ENCODE measurements around the gene FYTTD1. TPM values are rescaled to one million over a fixed set of nuclear protein-coding genes. Genes with fewer than 3 reads are reported as not detected.

FYTTD1 gene
- total RNA-seq, 4 donors from 2014 or later, result 57.7 to 111 (median 85.6) TPM

DNA sequence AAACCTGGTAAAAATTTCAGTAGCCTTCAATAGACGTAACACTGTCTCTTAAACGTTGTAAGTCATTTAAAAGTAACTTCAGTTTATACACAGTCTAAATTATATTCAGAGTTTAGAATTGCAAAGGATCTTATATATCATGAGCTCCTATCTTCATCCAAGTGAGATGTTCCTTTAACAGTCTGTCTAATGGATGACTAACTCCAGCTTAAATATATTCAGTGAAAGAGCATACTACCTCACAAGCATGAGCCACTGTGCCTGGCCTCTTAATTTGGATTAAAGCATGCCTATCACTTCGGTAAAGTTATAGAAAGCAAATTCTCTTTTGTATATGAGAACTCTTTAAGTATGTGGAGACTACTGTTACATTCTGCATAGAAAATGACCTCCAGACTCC lies 7.0 kb downstream of the FYTTD1 start:
- TF ChIP-seq POLR2AphosphoS5 (IDR thresholded peaks at IDR 0.05) (no peak), EP300 (IDR thresholded peaks at IDR 0.05) (no peak), POLR2A (IDR thresholded peaks at IDR 0.05; ENCODE audit: low read depth) (no peak)
- TF ChIP-seq, protein P1, sequence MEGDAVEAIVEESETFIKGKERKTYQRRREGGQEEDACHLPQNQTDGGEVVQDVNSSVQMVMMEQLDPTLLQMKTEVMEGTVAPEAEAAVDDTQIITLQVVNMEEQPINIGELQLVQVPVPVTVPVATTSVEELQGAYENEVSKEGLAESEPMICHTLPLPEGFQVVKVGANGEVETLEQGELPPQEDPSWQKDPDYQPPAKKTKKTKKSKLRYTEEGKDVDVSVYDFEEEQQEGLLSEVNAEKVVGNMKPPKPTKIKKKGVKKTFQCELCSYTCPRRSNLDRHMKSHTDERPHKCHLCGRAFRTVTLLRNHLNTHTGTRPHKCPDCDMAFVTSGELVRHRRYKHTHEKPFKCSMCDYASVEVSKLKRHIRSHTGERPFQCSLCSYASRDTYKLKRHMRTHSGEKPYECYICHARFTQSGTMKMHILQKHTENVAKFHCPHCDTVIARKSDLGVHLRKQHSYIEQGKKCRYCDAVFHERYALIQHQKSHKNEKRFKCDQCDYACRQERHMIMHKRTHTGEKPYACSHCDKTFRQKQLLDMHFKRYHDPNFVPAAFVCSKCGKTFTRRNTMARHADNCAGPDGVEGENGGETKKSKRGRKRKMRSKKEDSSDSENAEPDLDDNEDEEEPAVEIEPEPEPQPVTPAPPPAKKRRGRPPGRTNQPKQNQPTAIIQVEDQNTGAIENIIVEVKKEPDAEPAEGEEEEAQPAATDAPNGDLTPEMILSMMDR (IDR thresholded peaks at IDR 0.05), result no peak
- Histone ChIP-seq H3K27ac (replicated peaks in 1 of 4) (no peak overlapping the region), H3K4me3 (no peak overlapping the region), H3K9me3 (no peaks in the 10 kb centered on the region), H3K36me3 (peaks cover 0 to 30% (median 18%) of the 10 kb centered on the region in 4 donors), H3K27me3 (no peaks in the 10 kb centered on the region), H3K4me1 (peaks cover 14 to 35% (median 25%) of the 10 kb centered on the region in 4 donors)
- no peak for DNase-seq (ENCODE audit: extremely low spot score)
- 82% methylated on average over 3 of the region's 3 CpGs for WGBS
- intact Hi-C loops (cut with DNase I), result no loop called here

DNA sequence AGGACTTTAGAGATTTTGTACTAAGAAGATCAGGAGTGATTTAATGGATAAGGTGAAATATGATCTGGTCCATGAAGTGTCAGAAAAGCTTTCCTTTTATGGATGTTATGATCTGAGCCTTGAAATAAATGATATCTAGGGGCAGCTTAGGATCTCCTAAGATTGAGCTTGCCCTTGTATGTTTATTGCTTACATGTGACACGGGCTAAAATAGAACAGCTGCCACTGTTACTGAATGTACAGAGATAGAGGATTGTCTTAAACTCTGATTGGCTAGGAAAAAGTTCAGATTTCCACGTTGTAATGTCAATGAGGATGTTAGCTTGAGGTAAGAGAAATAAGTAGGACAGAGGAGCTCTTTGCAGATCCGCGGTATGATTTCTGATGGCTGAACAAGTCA lies 8.8 kb downstream of the FYTTD1 start:
- Histone ChIP-seq H3K36me3 (peaks cover 5 to 48% (median 31%) of the 10 kb centered on the region in 4 donors), H3K4me3 (no peak overlapping the region), H3K27me3 (no peaks in the 10 kb centered on the region), H3K9me3 (no peaks in the 10 kb centered on the region), H3K27ac (replicated peaks in 1 of 4) (no peak overlapping the region), H3K4me1 (peaks cover 0 to 17% (median 12%) of the 10 kb centered on the region in 4 donors)
- no peak for TF ChIP-seq POLR2AphosphoS5 (IDR thresholded peaks at IDR 0.05)
- no peak for TF ChIP-seq EP300 (IDR thresholded peaks at IDR 0.05)
- no peak for TF ChIP-seq POLR2A (IDR thresholded peaks at IDR 0.05; ENCODE audit: low read depth)
- TF ChIP-seq, protein P1 (IDR thresholded peaks at IDR 0.05), result no peak
- DNase-seq (ENCODE audit: extremely low spot score), result no peak
- intact Hi-C loops (cut with DNase I), result no loop called here
- WGBS, result 87% methylated on average over 4 of the region's 4 CpGs

DNA sequence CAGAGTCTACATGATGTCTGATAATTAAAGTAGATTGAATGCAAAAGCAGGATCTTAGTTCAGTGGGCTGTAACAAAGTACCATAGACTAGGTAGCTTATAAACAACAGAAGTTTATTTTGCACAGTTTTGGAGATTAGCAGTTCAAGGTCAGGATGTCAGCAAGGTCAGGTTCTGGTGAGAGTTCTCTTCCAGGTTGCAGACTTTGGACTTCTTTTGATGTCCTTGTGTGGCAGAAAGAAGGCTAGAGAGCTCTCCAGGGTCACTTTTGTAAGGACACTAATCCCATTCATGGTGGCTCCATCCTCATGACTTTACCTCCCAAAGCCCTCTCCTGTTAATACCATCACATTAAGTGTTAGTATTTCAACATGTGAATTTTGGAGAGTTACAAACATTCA lies 12.1 kb downstream of the FYTTD1 start:
- DNase-seq (ENCODE audit: extremely low spot score), result no peak
- peaks cover 5 to 74% (median 53%) of the 10 kb centered on the region in 4 donors for H3K36me3 ChIP-seq

DNA sequence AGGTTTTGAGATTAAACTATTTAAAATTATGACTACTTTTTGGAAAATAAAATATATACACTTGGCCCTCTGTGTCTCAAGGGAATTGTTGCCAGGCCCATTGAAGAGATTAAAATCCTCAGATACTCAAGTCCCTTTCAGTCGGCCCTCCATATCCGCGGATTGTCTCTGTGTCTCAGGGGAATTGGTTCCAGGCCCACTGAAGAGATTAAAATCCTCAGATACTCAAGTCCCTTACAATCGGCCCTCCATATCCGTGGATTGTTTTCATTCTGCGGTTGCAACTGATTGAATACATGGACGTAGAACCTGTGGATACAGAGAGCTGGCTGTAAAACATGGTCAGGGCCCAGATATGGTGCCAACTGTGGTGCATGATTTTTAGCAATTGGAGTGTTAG lies 25.6 kb downstream of the FYTTD1 start:
- Histone ChIP-seq H3K36me3 (peaks cover 32 to 97% (median 86%) of the 10 kb centered on the region in 4 donors), H3K4me1 (no peaks in the 10 kb centered on the region), H3K4me3 (no peak overlapping the region), H3K27me3 (no peaks in the 10 kb centered on the region), H3K27ac (replicated peaks in 1 of 4) (no peak overlapping the region), H3K9me3 (no peaks in the 10 kb centered on the region)
- DNase-seq (ENCODE audit: extremely low spot score), result no peak
- WGBS, result 76% methylated on average over 7 of the region's 7 CpGs
- intact Hi-C loops (cut with DNase I), result no loop called here
- TF ChIP-seq POLR2AphosphoS5 (IDR thresholded peaks at IDR 0.05), result no peak
- TF ChIP-seq EP300 (IDR thresholded peaks at IDR 0.05), result no peak
- TF ChIP-seq POLR2A (IDR thresholded peaks at IDR 0.05; ENCODE audit: low read depth), result no peak
- TF ChIP-seq, protein P1 (IDR thresholded peaks at IDR 0.05), result no peak

More for the DNA sequence above, 12.1 kb downstream of the FYTTD1 start:
- intact Hi-C loops (cut with DNase I), result no loop called here
- H3K27ac ChIP-seq (replicated peaks in 1 of 4), result no peak overlapping the region
- peaks cover 0 to 3% (median under 1%) of the 10 kb centered on the region in 4 donors for H3K4me1 ChIP-seq
- no peak overlapping the region for H3K4me3 ChIP-seq
- H3K27me3 ChIP-seq, result no peaks in the 10 kb centered on the region
- TF ChIP-seq POLR2A (IDR thresholded peaks at IDR 0.05; ENCODE audit: low read depth) (no peak), POLR2AphosphoS5 (IDR thresholded peaks at IDR 0.05) (no peak), EP300 (IDR thresholded peaks at IDR 0.05) (no peak)
- TF ChIP-seq, protein P1 (IDR thresholded peaks at IDR 0.05), result no peak
- H3K9me3 ChIP-seq, result no peaks in the 10 kb centered on the region

DNA sequence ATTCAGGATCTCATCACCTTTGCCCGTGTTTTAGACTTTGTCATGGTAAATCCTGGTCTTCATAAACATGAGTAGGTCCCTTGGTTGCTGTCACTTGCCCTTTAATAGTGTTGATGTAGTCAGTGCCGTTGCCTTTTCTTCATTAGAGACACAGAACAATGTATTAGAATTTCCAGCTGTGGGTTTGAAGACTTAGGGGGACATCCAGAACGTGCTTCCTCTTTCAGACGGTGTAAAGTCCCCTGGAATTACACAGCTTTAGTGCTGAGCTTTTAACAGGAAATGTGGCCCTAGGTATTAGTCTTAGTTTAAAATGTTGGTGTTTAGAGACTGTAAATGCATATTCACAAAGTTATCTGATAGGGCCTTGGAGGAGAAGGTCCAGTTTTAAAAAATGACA lies 32.5 kb downstream of the FYTTD1 start:
- Histone ChIP-seq H3K4me3 (no peak overlapping the region), H3K27me3 (no peaks in the 10 kb centered on the region), H3K4me1 (no peaks in the 10 kb centered on the region), H3K27ac (replicated peaks in 1 of 4) (no peak overlapping the region), H3K9me3 (no peaks in the 10 kb centered on the region), H3K36me3 (peaks cover 22 to 89% (median 63%) of the 10 kb centered on the region in 4 donors)
- 71% methylated on average over 4 of the region's 4 CpGs for WGBS
- DNase-seq (ENCODE audit: extremely low spot score), result no peak
- TF ChIP-seq POLR2A (IDR thresholded peaks at IDR 0.05; ENCODE audit: low read depth), result no peak
- intact Hi-C loops (cut with DNase I), result no loop called here
